ENCODE results near the gene ALG12.

- no peak for TF ChIP-seq POLR2AphosphoS5 (IDR thresholded peaks at IDR 0.05)
- no peak for TF ChIP-seq EP300 (IDR thresholded peaks at IDR 0.05)
Observed at GRCh38 chr22:49901457-49901856, 16.8 kb downstream of the ALG12 start.

All from stomach (tissue), 4 donors.